PFSK-1 (cell line): ENCODE data around the gene KRT35.

Experiments
- FOXP2 ChIP-seq: optimal IDR thresholded peaks from 2 replicates; pipeline ENCODE3; 2011; ENCODE audit warnings: borderline replicate concordance, control low read depth, inconsistent platforms; ENCODE audit not compliant: insufficient read depth; ENCODE audit errors: extremely low read length, extremely low read depth
- POLR2AphosphoS5 ChIP-seq: IDR thresholded peaks from 2 replicates; pipeline ENCODE4 v1.6.1; 2012; ENCODE audit warnings: low read depth, mild to moderate bottlenecking, control low read depth, low read length, moderate library complexity
- REST ChIP-seq, 2 experiments: IDR thresholded peaks; 2 replicates each; pipeline versions ENCODE4 v1.6.1 to v1.8.0; 2011 to 2012; ENCODE audit warnings: low read depth in 2 of 2, low read length in 2 of 2, control low read depth in 1 of 2, inconsistent platforms in 1 of 2, mild to moderate bottlenecking in 1 of 2, moderate library complexity in 1 of 2; ENCODE audit not compliant: insufficient read depth in 1 of 2
- TAF1 ChIP-seq: IDR thresholded peaks from 2 replicates; pipeline ENCODE4 v1.6.1; 2012; ENCODE audit warnings: low read length, control low read depth, borderline replicate concordance; ENCODE audit not compliant: insufficient read depth

GRCh38 chr17:41496803-41497484 is 16.0 kb upstream of the KRT35 start:
- no peak for TF ChIP-seq REST (IDR thresholded peaks at IDR 0.05; ENCODE audit: insufficient read depth in 1 of 2, low read depth in 2 of 2, low read length in 2 of 2)
- TF ChIP-seq FOXP2 = no peak
- TF ChIP-seq POLR2AphosphoS5 = no peak
- no peak for TF ChIP-seq TAF1
